GM12878 (cell line): ENCODE measurements around the gene FAM120B. TPM values are rescaled to one million over a fixed set of nuclear protein-coding genes. Genes with fewer than 3 reads are reported as not detected.

Experiments used
- ATAC-seq: fragments of 200-7000 bp; cut with Tn5 transposase; 3 replicates; pipeline ENCODE4 v1.9.1; 2020; ENCODE audit warnings: mild to moderate bottlenecking, moderate library complexity
- BruUV-seq: library from RNA; stranded (reverse); fragments of 400-500 nt; replicated peaks from 2 replicates; lab custom pipeline; 2021; lab: Mats Ljungman, UMichigan
- CTCF ChIA-PET: fragments of 300-600 bp; sonication (Branson Sonifier 250); formaldehyde crosslinking; extraction: SDS; loops from one replicate; lab custom pipeline; 2021; ENCODE audit warnings: inconsistent platforms; lab: Yijun Ruan, JAX
- POLR2A ChIA-PET: fragments of 350-600 bp; formaldehyde crosslinking; extraction: SDS; loops from one replicate; lab custom pipeline; 2021; ENCODE audit warnings: inconsistent platforms; lab: Charles Lee
- RAD21 ChIA-PET: fragments of 300-600 bp; sonication (Branson Sonifier 250); formaldehyde crosslinking; loops from one replicate; lab custom pipeline; 2023; ENCODE audit warnings: antibody characterized with exemption; ENCODE audit not compliant: unreplicated experiment; lab: Charles Lee
- SMC1A ChIA-PET: fragments of 300-600 bp; sonication (Branson Sonifier 250); formaldehyde crosslinking; loops from one replicate; lab custom pipeline; 2023; ENCODE audit not compliant: unreplicated experiment, uncharacterized antibody; lab: Charles Lee
- DNase-seq: peaks from one replicate; pipeline ENCODE4 v3.0.0-alpha.2; 2011; ENCODE audit warnings: low read depth, low spot score
- FAIRE-seq: peaks from 3 replicates; lab custom pipeline; 2011; peaks lifted over from hg19 to GRCh38; lab: Jason Lieb, UNC
- H2AFZ ChIP-seq: 2 replicates; pipeline ENCODE4 v1.6.0; 2011; ENCODE audit warnings: low read depth, low read length, control low read depth; ENCODE audit not compliant: control insufficient read depth
- H3K27ac ChIP-seq: 2 replicates; pipeline ENCODE4 v1.5.1; 2011; ENCODE audit warnings: control low read depth; ENCODE audit not compliant: control insufficient read depth, insufficient read depth
- H3K27me3 ChIP-seq, 2 experiments: replicated peaks in 1 of 2; 2 replicates each; pipeline versions ENCODE4 v1.6.0 to v1.6.1; 2011; ENCODE audit warnings: low read length in 1 of 2; ENCODE audit not compliant: control insufficient read depth in 2 of 2, insufficient read depth in 2 of 2
- H3K36me3 ChIP-seq, 2 experiments: 2 replicates each; pipeline ENCODE4 v1.5.1; 2011; ENCODE audit warnings: low read length in 1 of 2; ENCODE audit not compliant: control insufficient read depth in 2 of 2, insufficient read depth in 2 of 2
- H3K4me1 ChIP-seq: 2 replicates; pipeline ENCODE4 v1.6.1; 2011; ENCODE audit warnings: mild to moderate bottlenecking, low read length, moderate library complexity, mixed read lengths; ENCODE audit not compliant: control insufficient read depth, insufficient read depth
- H3K4me2 ChIP-seq: 2 replicates; pipeline ENCODE4 v1.6.0; 2011; ENCODE audit warnings: control low read depth; ENCODE audit not compliant: control insufficient read depth, insufficient read depth
- H3K4me3 ChIP-seq: fragments of 200-600 bp; sonication (generic); 2 replicates; pipeline ENCODE4 v1.5.1; 2016
- H3K79me2 ChIP-seq: 2 replicates; pipeline ENCODE4 v1.6.0; 2011; ENCODE audit warnings: low read length; ENCODE audit not compliant: control insufficient read depth, insufficient read depth
- H3K9ac ChIP-seq: 2 replicates; pipeline ENCODE4 v1.8.0; 2011; ENCODE audit warnings: low read length, control low read depth, mixed read lengths; ENCODE audit not compliant: control insufficient read depth, insufficient read depth
- H3K9me3 ChIP-seq: replicated peaks from 3 replicates; pipeline ENCODE4 v1.5.1; 2011; ENCODE audit warnings: mild to moderate bottlenecking, low read length; ENCODE audit not compliant: control insufficient read depth, insufficient read depth
- H4K20me1 ChIP-seq: 2 replicates; pipeline ENCODE4 v1.6.0; 2011; ENCODE audit not compliant: control insufficient read depth, insufficient read depth
- BHLHE40 ChIP-seq, 2 experiments: fragments of 450-650 bp in 1 of 2; IDR thresholded peaks; 2 replicates each; pipeline ENCODE4 v1.6.1; 2011 to 2017; ENCODE audit warnings: low read depth in 2 of 2, borderline replicate concordance in 1 of 2, improper control_type of control experiment in 1 of 2, low read length in 1 of 2, mild to moderate bottlenecking in 1 of 2
- CHD1 ChIP-seq: IDR thresholded peaks from 2 replicates; pipeline ENCODE4 v1.6.1; 2012; ENCODE audit warnings: low read depth, low read length, improper control_type of control experiment
- EGR1 ChIP-seq, 2 experiments: IDR thresholded peaks; 1 replicate in 1 of 2; 2 replicates in 1 of 2; pipeline ENCODE4 v1.6.1; 2011 to 2012; ENCODE audit warnings: low read depth in 2 of 2, low read length in 2 of 2, borderline replicate concordance in 1 of 2, mild to moderate bottlenecking in 1 of 2, moderate library complexity in 1 of 2
- PAX5 ChIP-seq: IDR thresholded peaks from 2 replicates; pipeline ENCODE4 v1.6.1; 2011; ENCODE audit warnings: low read depth, low read length, borderline replicate concordance
- RAD51 ChIP-seq: fragments of 450-650 bp; IDR thresholded peaks from 2 replicates; pipeline ENCODE4 v1.6.1; 2016; ENCODE audit warnings: moderate library complexity, mild to moderate bottlenecking, inconsistent platforms
- RCOR1 ChIP-seq: conservative IDR thresholded peaks from 2 replicates; pipeline ENCODE4 v1.6.1; 2012; ENCODE audit warnings: low read depth, low read length, improper control_type of control experiment
- RFX5 ChIP-seq: IDR thresholded peaks from 2 replicates; pipeline ENCODE4 v1.6.1; 2011; ENCODE audit warnings: low read depth, low read length, improper control_type of control experiment
- SUPT20H ChIP-seq: IDR thresholded peaks from 2 replicates; pipeline ENCODE4 v1.6.1; 2011; ENCODE audit warnings: low read depth, mild to moderate bottlenecking, low read length, moderate library complexity, borderline replicate concordance; ENCODE audit not compliant: control insufficient read depth
- ZBED1 ChIP-seq: IDR thresholded peaks from 2 replicates; pipeline ENCODE4 v1.6.1; 2016; ENCODE audit warnings: borderline replicate concordance
- ZNF207 ChIP-seq: fragments of 450-650 bp; IDR thresholded peaks from 2 replicates; pipeline ENCODE4 v1.6.1; 2014; ENCODE audit warnings: antibody characterized with exemption, mild to moderate bottlenecking, borderline replicate concordance
- ZNF24 ChIP-seq: fragments of 450-650 bp; IDR thresholded peaks from 2 replicates; pipeline ENCODE4 v1.6.1; 2017; ENCODE audit warnings: antibody characterized with exemption, mild to moderate bottlenecking
- ZNF384 ChIP-seq: IDR thresholded peaks from 2 replicates; pipeline ENCODE4 v1.6.1; 2012; ENCODE audit warnings: low read depth, mild to moderate bottlenecking, low read length, improper control_type of control experiment, borderline replicate concordance
- WGBS: methylation state at CpG from one replicate; pipeline ENCODE4 v1.1.6; 2016; ENCODE audit warnings: low lambda C conversion rate; ENCODE audit not compliant: insufficient replicate concordance, insufficient coverage; ENCODE audit errors: missing lambda C conversion rate; 5-methylcytosine and 5-hydroxymethylcytosine counted together
- in situ Hi-C: fragments of 300-500 bp; cut with MboI; formaldehyde crosslinking; loops from 9 replicates; pipeline ENCODE4 v1.14.3; 2018; ENCODE audit warnings: mixed read lengths
- intact Hi-C: fragments of 100-400 bp; cut with micrococcal nuclease; formaldehyde crosslinking; loops from one replicate; pipeline ENCODE4 v1.14.2; 2022; ENCODE audit not compliant: unreplicated experiment
- polyA plus RNA-seq, 11 experiments: library from polyadenylated mRNA; depleted of rRNA in 4 of 11; unstranded in 6 of 11; stranded (reverse) in 5 of 11; fragments of >200 nt; fragmentation: Nextera tagmentation in 4 of 11; fragmentation: Illumina TruSeq in 1 of 11; extraction: Ambion mirVana in 4 of 11; extraction: Trizol in 1 of 11; gene quantifications; 1 replicate in 1 of 11; 2 replicates in 10 of 11; pipeline versions ENCODE4 v1.2.1 to v1.2.3, GENCODE V29; 2011 to 2016; ENCODE audit warnings: inconsistent platforms in 2 of 11, missing spikeins in 2 of 11, low read depth in 1 of 11
- total RNA-seq, 4 experiments: library from RNA; depleted of rRNA in 3 of 4; stranded (reverse); fragments of >200 nt in 3 of 4; fragmentation: Illumina TruSeq in 1 of 4; extraction: Trizol in 1 of 4; gene quantifications; 2 replicates each; pipeline versions ENCODE4 v1.2.1 to v1.2.3, GENCODE V29; 2013 to 2021
- TF ChIP-seq, protein P1 (sequence below): fragments of 450-650 bp; IDR thresholded peaks from 2 replicates; pipeline ENCODE4 v1.6.1; 2017; ENCODE audit warnings: mild to moderate bottlenecking, low read depth, inconsistent platforms; ENCODE audit not compliant: poor library complexity, severe bottlenecking

Gene FAM120B
- total and polyA plus RNA-seq, 10 of the 15 experiments (the other 5 are each of a cell fraction or from before 2014, with no cell fraction given) = 3.3 to 21.6 (median 15.3) TPM

- Histone ChIP-seq H3K79me2 (no peaks in the 10 kb centered on the region), H3K9me3 (no peaks in the 10 kb centered on the region; the same call in 2 of the 3 replicates), H3K9ac (no peak overlapping the region), H2AFZ (no peak overlapping the region), H3K4me1 (no peaks in the 10 kb centered on the region), H3K4me2 (no peak overlapping the region), H4K20me1 (no peaks in the 10 kb centered on the region), H3K36me3 (no peaks in the 10 kb centered on the region), H3K27me3 (no peaks in the 10 kb centered on the region), H3K4me3 (no peak overlapping the region), H3K27ac (no peak overlapping the region)
- ChIA-PET SMC1A (no interaction called here), CTCF (no interaction called here), RAD21 (no interaction called here), POLR2A (interaction anchor here (0.7 kb wide), 1 partner anchor 66 kb away, joined by 3 read pairs; no protein-coding TSS in a partner anchor)
- FAIRE-seq (no peak), DNase-seq (no peak), ATAC-seq (no peak)
- in situ Hi-C loops = no loop called here
- no TSS peak for BruUV-seq
- intact Hi-C loops = no loop called here
- WGBS = 84% methylated on average over 17 of the region's 17 CpGs
- no peak for TF ChIP-seq CHD1
- no peak for TF ChIP-seq ZNF24
- no peak for TF ChIP-seq EGR1 (IDR thresholded peaks at IDR 0.05; ENCODE audit: borderline replicate concordance in 1 of 2, low read depth in 2 of 2, low read length in 2 of 2)
- TF ChIP-seq ZNF384 = no peak
- TF ChIP-seq ZBED1 = no peak
- TF ChIP-seq SUPT20H = no peak
- TF ChIP-seq PAX5 = no peak
Observed at GRCh38 chr6:170445487-170445886, 138.9 kb downstream of the FAM120B start.

GRCh38 chr6:170445971-170446370 lies 139.4 kb downstream of the FAM120B start:
- H3K4me2 ChIP-seq = no peak overlapping the region
- intact Hi-C loops = no loop called here
- ATAC-seq = no peak
- POLR2A ChIA-PET = no interaction called here
- TF ChIP-seq, protein P1, sequence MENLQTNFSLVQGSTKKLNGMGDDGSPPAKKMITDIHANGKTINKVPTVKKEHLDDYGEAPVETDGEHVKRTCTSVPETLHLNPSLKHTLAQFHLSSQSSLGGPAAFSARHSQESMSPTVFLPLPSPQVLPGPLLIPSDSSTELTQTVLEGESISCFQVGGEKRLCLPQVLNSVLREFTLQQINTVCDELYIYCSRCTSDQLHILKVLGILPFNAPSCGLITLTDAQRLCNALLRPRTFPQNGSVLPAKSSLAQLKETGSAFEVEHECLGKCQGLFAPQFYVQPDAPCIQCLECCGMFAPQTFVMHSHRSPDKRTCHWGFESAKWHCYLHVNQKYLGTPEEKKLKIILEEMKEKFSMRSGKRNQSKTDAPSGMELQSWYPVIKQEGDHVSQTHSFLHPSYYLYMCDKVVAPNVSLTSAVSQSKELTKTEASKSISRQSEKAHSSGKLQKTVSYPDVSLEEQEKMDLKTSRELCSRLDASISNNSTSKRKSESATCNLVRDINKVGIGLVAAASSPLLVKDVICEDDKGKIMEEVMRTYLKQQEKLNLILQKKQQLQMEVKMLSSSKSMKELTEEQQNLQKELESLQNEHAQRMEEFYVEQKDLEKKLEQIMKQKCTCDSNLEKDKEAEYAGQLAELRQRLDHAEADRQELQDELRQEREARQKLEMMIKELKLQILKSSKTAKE = no peak
- TF ChIP-seq RAD51 (no peak), ZNF207 (no peak), RFX5 (no peak), BHLHE40 (IDR thresholded peaks at IDR 0.05; ENCODE audit: borderline replicate concordance in 1 of 2, low read depth in 2 of 2, low read length in 1 of 2) (no peak), RCOR1 (no peak)
- no peaks in the 10 kb centered on the region for H3K4me1 ChIP-seq
- in situ Hi-C loops = no loop called here
- DNase-seq = no peak
- 72% methylated on average over 9 of the region's 9 CpGs for WGBS
- SMC1A ChIA-PET = no interaction called here
- no peaks in the 10 kb centered on the region for H3K79me2 ChIP-seq
- H3K27ac ChIP-seq = no peak overlapping the region
- no peaks in the 10 kb centered on the region; the same call in 2 of the 3 replicates for H3K9me3 ChIP-seq
- no TSS peak for BruUV-seq
- no peaks in the 10 kb centered on the region for H3K36me3 ChIP-seq
- CTCF ChIA-PET = no interaction called here
- no peak for FAIRE-seq
- RAD21 ChIA-PET = no interaction called here
- no peaks in the 10 kb centered on the region for H3K27me3 ChIP-seq
- H4K20me1 ChIP-seq = no peaks in the 10 kb centered on the region
- H2AFZ ChIP-seq = no peak overlapping the region
- H3K9ac ChIP-seq = no peak overlapping the region
- H3K4me3 ChIP-seq = no peak overlapping the region
